Liver (tissue), 9 donors: Measurements from ENCODE around the gene TSPAN7. TPM values are rescaled to one million over a fixed set of nuclear protein-coding genes. Genes with fewer than 3 reads are reported as not detected.

Experiments
- DNase-seq: peaks from one replicate; pipeline ENCODE4 v3.0.0-alpha.2; 2017; ENCODE audit warnings: low spot score
- H3K27ac ChIP-seq, 2 donors: one replicate each; pipeline ENCODE4 v1.7.0; 2013; ENCODE audit warnings: inconsistent platforms in 2 of 2, low read length in 2 of 2, control low read depth in 1 of 2, low read depth in 1 of 2, mild to moderate bottlenecking in 1 of 2
- H3K27me3 ChIP-seq, 4 donors: one replicate each; pipeline versions ENCODE4 v1.6.1 to v1.7.0; 2013; ENCODE audit warnings: low read length in 3 of 4, inconsistent platforms in 1 of 4, mild to moderate bottlenecking in 1 of 4, moderate library complexity in 1 of 4; ENCODE audit not compliant: control insufficient read depth in 4 of 4, insufficient read depth in 4 of 4
- H3K36me3 ChIP-seq, 4 donors: one replicate each; pipeline versions ENCODE4 v1.6.1 to v1.7.0; 2013; ENCODE audit warnings: low read length in 3 of 4, mild to moderate bottlenecking in 3 of 4, low read depth in 1 of 4, moderate library complexity in 1 of 4; ENCODE audit not compliant: control insufficient read depth in 4 of 4, insufficient read depth in 3 of 4
- H3K4me1 ChIP-seq, 4 donors: one replicate each; pipeline versions ENCODE4 v1.6.1 to v1.7.0; 2013; ENCODE audit warnings: low read length in 3 of 4, mild to moderate bottlenecking in 3 of 4, moderate library complexity in 1 of 4; ENCODE audit not compliant: control insufficient read depth in 4 of 4, insufficient read depth in 4 of 4
- H3K4me3 ChIP-seq, 3 donors: one replicate each; pipeline versions ENCODE4 v1.6.1 to v1.7.0; 2013; ENCODE audit warnings: low read length in 3 of 3, control low read depth in 1 of 3, low read depth in 1 of 3, mild to moderate bottlenecking in 1 of 3
- H3K9ac ChIP-seq, 2 donors: one replicate each; pipeline ENCODE4 v1.7.0; 2013; ENCODE audit warnings: low read length in 2 of 2, mild to moderate bottlenecking in 2 of 2, moderate library complexity in 2 of 2, control low read depth in 1 of 2, low read depth in 1 of 2
- H3K9me3 ChIP-seq, 4 donors: one replicate each; pipeline versions ENCODE4 v1.6.1 to v1.7.0; 2013; ENCODE audit warnings: low read length in 3 of 4; ENCODE audit not compliant: control insufficient read depth in 4 of 4
- CTCF ChIP-seq: fragments of 150-350 bp; IDR thresholded peaks from 2 replicates; pipeline ENCODE4 v1.5.1; 2017; ENCODE audit warnings: improper control_type of control experiment, low read depth, low read length; ENCODE audit not compliant: missing input control
- EGR1 ChIP-seq, 2 donors: IDR thresholded peaks; 2 replicates each; pipeline ENCODE4 v1.6.1; 2016 to 2018; ENCODE audit warnings: antibody characterized with exemption in 2 of 2, low read depth in 2 of 2
- FOXA1 ChIP-seq: IDR thresholded peaks from 2 replicates; pipeline ENCODE4 v1.6.1; 2016; ENCODE audit warnings: antibody characterized with exemption
- FOXA2 ChIP-seq: IDR thresholded peaks from 2 replicates; pipeline ENCODE4 v1.6.1; 2016; ENCODE audit warnings: antibody characterized with exemption
- GABPA ChIP-seq, 2 donors: IDR thresholded peaks in 1 of 2; conservative IDR thresholded peaks in 1 of 2; 2 replicates each; pipeline ENCODE4 v1.6.1; 2016; ENCODE audit warnings: antibody characterized with exemption in 2 of 2, mild to moderate bottlenecking in 1 of 2, moderate library complexity in 1 of 2
- HNF4A ChIP-seq, 2 donors: conservative IDR thresholded peaks; 2 replicates each; pipeline ENCODE4 v1.6.1; 2016; ENCODE audit warnings: antibody characterized with exemption in 2 of 2, mild to moderate bottlenecking in 2 of 2
- HNF4G ChIP-seq: IDR thresholded peaks from 2 replicates; pipeline ENCODE4 v1.6.1; 2016; ENCODE audit warnings: antibody characterized with exemption
- JUND ChIP-seq, 2 donors: IDR thresholded peaks; 2 replicates each; pipeline ENCODE4 v1.6.1; 2016; ENCODE audit warnings: antibody characterized with exemption in 2 of 2
- NR2F2 ChIP-seq: IDR thresholded peaks from 2 replicates; pipeline ENCODE4 v1.6.1; 2016; ENCODE audit warnings: antibody characterized with exemption
- RAD21 ChIP-seq, 2 donors: IDR thresholded peaks; 2 replicates each; pipeline ENCODE4 v1.6.1; 2016; ENCODE audit warnings: antibody characterized with exemption in 2 of 2, mild to moderate bottlenecking in 2 of 2
- SP1 ChIP-seq: IDR thresholded peaks from 2 replicates; pipeline ENCODE4 v1.6.1; 2018; ENCODE audit warnings: antibody characterized with exemption, mild to moderate bottlenecking
- TAF1 ChIP-seq: conservative IDR thresholded peaks from 2 replicates; pipeline ENCODE4 v1.6.1; 2016; ENCODE audit warnings: antibody characterized with exemption, mild to moderate bottlenecking
- YY1 ChIP-seq: IDR thresholded peaks from 2 replicates; pipeline ENCODE4 v1.6.1; 2016; ENCODE audit warnings: antibody characterized with exemption, mild to moderate bottlenecking
- ZBTB33 ChIP-seq: IDR thresholded peaks from 2 replicates; pipeline ENCODE4 v1.6.1; 2016; ENCODE audit warnings: antibody characterized with exemption
- WGBS: extraction: QIAGEN DNeasy Blood & Tissue Kit; methylation state at CpG from one replicate; pipeline ENCODE4 v1.1.7; 2013; 5-methylcytosine and 5-hydroxymethylcytosine counted together
- polyA plus RNA-seq, 2 donors: library from polyadenylated mRNA; stranded (reverse) in 1 of 2; unstranded in 1 of 2; fragments of 200-250 nt in 1 of 2; fragments of >200 nt in 1 of 2; fragmentation: Nextera tagmentation in 1 of 2; extraction: Ambion mirVana in 1 of 2; gene quantifications; one replicate each; pipeline versions ENCODE4 v1.2.1 to v1.2.3, GENCODE V29; 2013 to 2015
- total RNA-seq, 2 donors: library from RNA; depleted of rRNA; stranded (reverse); fragments of >200 nt; gene quantifications; one replicate each; pipeline ENCODE4 v1.2.3, GENCODE V29; 2014
- TF ChIP-seq, protein P1 (sequence below): IDR thresholded peaks from 2 replicates; pipeline ENCODE4 v1.6.1; 2016; ENCODE audit warnings: antibody characterized with exemption
- TF ChIP-seq, protein P2 (sequence below): IDR thresholded peaks from 2 replicates; pipeline ENCODE4 v1.6.1; 2016; ENCODE audit warnings: antibody characterized with exemption
- TF ChIP-seq, protein P3 (sequence below): IDR thresholded peaks from 2 replicates; pipeline ENCODE4 v1.6.1; 2016; ENCODE audit warnings: antibody characterized with exemption, mild to moderate bottlenecking
- donor health status: healthy.
- donor health status: healthy.
- donor health status: healthy.
- donor health status: healthy.
- donor health status: healthy.

Gene TSPAN7
- total and polyA plus RNA-seq, 4 donors = 10.1 to 26.2 (median 17.6) TPM

GRCh38 chrX:38646129-38646528, 84.8 kb downstream of the TSPAN7 start:
- no peak for DNase-seq
- Histone ChIP-seq H3K27me3 (no peaks in the 10 kb centered on the region), H3K36me3 (no peaks in the 10 kb centered on the region), H3K9me3 (no peaks in the 10 kb centered on the region), H3K27ac (no peak overlapping the region), H3K9ac (no peak overlapping the region), H3K4me3 (no peak overlapping the region), H3K4me1 (no peaks in the 10 kb centered on the region)
- 90% methylated on average over 2 of the region's 2 CpGs for WGBS
- TF ChIP-seq YY1 (no peak), JUND (IDR thresholded peaks at IDR 0.05) (no peak), CTCF (no peak), EGR1 (IDR thresholded peaks at IDR 0.05; ENCODE audit: low read depth in 2 of 2) (no peak), FOXA1 (no peak), HNF4G (no peak), HNF4A (conservative IDR thresholded peaks at IDR 0.05) (no peak)
- TF ChIP-seq, protein P1, sequence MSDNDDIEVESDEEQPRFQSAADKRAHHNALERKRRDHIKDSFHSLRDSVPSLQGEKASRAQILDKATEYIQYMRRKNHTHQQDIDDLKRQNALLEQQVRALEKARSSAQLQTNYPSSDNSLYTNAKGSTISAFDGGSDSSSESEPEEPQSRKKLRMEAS = no peak

DNA sequence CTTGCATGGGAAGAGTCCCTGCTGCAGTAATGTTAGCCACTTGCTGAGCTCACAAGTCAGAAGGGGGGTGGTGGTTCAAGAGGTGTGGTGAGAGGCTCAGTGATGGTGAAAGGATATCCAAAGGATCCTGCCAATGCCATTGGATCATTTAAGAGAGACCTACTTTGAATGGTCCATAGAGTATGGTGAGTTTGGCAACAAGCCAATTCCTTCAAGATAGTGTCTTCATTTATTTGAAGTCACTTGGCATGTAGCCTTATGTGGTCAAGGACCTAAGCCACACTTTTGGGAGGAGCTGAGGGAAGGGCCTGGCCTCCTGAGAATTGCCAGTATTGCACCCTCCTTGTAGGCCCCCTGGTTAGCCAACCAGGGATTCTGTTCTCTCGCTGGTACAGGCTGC, 87.9 kb downstream of the TSPAN7 start:
- TF ChIP-seq ZBTB33 (no peak), FOXA1 (no peak), SP1 (no peak), HNF4G (no peak), NR2F2 (no peak), JUND (IDR thresholded peaks at IDR 0.05) (no peak), TAF1 (no peak), RAD21 (IDR thresholded peaks at IDR 0.05) (no peak), GABPA (IDR thresholded peaks at IDR 0.05 in 1 of 2, conservative IDR thresholded peaks at IDR 0.05 in 1 of 2) (no peak), EGR1 (IDR thresholded peaks at IDR 0.05; ENCODE audit: low read depth in 2 of 2) (no peak), HNF4A (conservative IDR thresholded peaks at IDR 0.05) (no peak), CTCF (no peak), FOXA2 (no peak), YY1 (no peak)
- TF ChIP-seq, protein P2, sequence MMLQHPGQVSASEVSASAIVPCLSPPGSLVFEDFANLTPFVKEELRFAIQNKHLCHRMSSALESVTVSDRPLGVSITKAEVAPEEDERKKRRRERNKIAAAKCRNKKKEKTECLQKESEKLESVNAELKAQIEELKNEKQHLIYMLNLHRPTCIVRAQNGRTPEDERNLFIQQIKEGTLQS = no peak
- TF ChIP-seq, protein P1 = no peak
- TF ChIP-seq, protein P3, sequence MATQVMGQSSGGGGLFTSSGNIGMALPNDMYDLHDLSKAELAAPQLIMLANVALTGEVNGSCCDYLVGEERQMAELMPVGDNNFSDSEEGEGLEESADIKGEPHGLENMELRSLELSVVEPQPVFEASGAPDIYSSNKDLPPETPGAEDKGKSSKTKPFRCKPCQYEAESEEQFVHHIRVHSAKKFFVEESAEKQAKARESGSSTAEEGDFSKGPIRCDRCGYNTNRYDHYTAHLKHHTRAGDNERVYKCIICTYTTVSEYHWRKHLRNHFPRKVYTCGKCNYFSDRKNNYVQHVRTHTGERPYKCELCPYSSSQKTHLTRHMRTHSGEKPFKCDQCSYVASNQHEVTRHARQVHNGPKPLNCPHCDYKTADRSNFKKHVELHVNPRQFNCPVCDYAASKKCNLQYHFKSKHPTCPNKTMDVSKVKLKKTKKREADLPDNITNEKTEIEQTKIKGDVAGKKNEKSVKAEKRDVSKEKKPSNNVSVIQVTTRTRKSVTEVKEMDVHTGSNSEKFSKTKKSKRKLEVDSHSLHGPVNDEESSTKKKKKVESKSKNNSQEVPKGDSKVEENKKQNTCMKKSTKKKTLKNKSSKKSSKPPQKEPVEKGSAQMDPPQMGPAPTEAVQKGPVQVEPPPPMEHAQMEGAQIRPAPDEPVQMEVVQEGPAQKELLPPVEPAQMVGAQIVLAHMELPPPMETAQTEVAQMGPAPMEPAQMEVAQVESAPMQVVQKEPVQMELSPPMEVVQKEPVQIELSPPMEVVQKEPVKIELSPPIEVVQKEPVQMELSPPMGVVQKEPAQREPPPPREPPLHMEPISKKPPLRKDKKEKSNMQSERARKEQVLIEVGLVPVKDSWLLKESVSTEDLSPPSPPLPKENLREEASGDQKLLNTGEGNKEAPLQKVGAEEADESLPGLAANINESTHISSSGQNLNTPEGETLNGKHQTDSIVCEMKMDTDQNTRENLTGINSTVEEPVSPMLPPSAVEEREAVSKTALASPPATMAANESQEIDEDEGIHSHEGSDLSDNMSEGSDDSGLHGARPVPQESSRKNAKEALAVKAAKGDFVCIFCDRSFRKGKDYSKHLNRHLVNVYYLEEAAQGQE = no peak
- H3K4me3 ChIP-seq = no peak overlapping the region
- H3K27ac ChIP-seq = no peak overlapping the region
- H3K9ac ChIP-seq = no peak overlapping the region
- H3K27me3 ChIP-seq = no peaks in the 10 kb centered on the region
- DNase-seq = no peak
- 96% methylated on average over 1 of the region's 1 CpG for WGBS
- no peaks in the 10 kb centered on the region for H3K9me3 ChIP-seq
- H3K36me3 ChIP-seq = no peaks in the 10 kb centered on the region
- H3K4me1 ChIP-seq = no peaks in the 10 kb centered on the region
